ENCODE data around the gene IGFN1.

- TF ChIP-seq POLR2A (IDR thresholded peaks at IDR 0.05; ENCODE audit: low read length), result no peak
- TF ChIP-seq GATA1 (IDR thresholded peaks at IDR 0.05; ENCODE audit: low read depth, low read length), result no peak
Measured at GRCh38 chr1:201229771-201230635, 39.4 kb downstream of the IGFN1 start.

Data from erythroblast (primary cell).